ENCODE data around the gene LRP1-AS.

LRP1-AS gene

DNA sequence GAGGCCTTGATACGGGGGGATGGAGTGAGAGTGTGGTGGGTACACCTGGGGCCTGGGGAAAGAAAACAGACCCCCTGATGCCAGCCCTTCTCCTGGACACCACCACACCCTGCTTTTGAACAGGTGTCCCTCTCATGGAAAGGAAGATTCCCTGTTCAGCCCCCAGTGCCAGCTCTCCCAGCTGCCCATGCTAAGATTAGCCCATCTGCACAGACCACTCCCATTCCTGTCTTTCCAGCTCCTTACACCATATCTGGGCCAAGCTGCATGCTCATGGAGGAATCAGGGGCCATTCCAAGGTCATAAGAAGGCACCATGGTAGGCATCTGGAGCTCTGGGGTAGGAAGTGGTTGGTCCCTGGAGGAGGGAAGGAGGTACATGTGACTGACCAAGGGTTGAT is 48.9 kb downstream of the LRP1-AS start:
- TF ChIP-seq, protein P1, sequence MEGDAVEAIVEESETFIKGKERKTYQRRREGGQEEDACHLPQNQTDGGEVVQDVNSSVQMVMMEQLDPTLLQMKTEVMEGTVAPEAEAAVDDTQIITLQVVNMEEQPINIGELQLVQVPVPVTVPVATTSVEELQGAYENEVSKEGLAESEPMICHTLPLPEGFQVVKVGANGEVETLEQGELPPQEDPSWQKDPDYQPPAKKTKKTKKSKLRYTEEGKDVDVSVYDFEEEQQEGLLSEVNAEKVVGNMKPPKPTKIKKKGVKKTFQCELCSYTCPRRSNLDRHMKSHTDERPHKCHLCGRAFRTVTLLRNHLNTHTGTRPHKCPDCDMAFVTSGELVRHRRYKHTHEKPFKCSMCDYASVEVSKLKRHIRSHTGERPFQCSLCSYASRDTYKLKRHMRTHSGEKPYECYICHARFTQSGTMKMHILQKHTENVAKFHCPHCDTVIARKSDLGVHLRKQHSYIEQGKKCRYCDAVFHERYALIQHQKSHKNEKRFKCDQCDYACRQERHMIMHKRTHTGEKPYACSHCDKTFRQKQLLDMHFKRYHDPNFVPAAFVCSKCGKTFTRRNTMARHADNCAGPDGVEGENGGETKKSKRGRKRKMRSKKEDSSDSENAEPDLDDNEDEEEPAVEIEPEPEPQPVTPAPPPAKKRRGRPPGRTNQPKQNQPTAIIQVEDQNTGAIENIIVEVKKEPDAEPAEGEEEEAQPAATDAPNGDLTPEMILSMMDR (IDR thresholded peaks at IDR 0.05; ENCODE audit: borderline replicate concordance, control extremely low read depth, extremely low read depth, insufficient read depth, missing control alignments), result no peak
- DNase-seq (ENCODE audit: low spot score), result no peak
- in situ Hi-C loops (cut with MboI; ENCODE audit: low sequenced_read_pairs, unreplicated experiment), result no loop called here

DNA sequence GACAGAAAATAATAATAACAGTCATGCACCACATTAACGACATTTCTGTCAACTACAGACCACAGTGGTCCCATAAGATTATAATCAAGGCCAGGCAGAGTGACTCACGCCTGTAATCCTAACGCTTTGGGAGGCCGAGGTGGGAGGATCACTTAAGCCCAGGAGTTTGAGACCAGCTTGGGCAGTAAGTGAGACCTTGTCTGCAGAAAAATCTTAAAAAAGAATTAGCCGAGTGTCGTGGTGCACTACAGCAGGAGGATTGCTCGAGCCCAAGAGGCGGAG is 49.9 kb downstream of the LRP1-AS start:
- TF ChIP-seq, protein P1 (IDR thresholded peaks at IDR 0.05; ENCODE audit: borderline replicate concordance, control extremely low read depth, extremely low read depth, insufficient read depth, missing control alignments), result no peak
- in situ Hi-C loops (cut with MboI; ENCODE audit: low sequenced_read_pairs, unreplicated experiment), result no loop called here
- DNase-seq (ENCODE audit: low spot score), result no peak

DNA sequence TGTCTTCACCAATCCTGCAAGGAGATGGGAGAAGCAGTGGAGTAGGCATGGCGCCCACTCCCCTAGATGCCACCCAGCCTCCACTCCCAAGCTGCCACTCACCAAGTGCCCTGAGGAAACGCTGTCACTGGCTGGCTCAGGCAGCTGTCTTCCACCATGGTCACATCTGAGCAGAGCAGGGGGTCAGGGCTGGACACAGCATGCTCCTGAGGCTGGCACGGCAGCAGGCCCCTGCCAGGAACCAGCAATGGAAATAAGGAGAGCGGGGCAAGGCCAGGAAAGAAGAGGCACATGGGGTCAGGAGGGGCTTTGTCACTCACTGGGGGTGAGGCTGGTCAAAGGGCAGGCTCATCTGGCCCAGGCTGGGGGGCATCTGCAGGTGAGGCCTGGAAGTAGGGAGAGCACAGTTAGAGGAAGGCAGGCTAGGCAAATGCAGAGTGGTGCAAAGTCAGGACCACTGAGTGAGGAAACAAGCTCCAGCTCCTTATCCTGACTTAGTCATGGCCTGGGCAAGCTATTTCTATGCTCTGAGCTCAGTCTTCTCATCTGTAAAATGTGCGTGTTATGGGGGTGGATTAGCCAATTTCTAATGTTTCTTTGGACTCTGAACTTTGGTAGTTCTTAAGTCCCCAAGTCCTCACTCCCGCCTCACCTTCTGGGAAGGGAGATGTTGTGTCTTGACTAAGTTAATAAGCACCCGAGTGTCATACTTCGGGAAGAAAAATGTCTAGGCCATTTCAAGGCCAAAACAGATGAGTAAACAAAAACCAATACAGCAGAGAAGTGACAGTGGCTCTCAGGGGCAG is 50.5 kb downstream of the LRP1-AS start:
- in situ Hi-C loops (cut with MboI; ENCODE audit: low sequenced_read_pairs, unreplicated experiment), result no loop called here
- peak; percentile 15 for DNase-seq (ENCODE audit: low spot score)
- TF ChIP-seq, protein P1 (IDR thresholded peaks at IDR 0.05; ENCODE audit: borderline replicate concordance, control extremely low read depth, extremely low read depth, insufficient read depth, missing control alignments), result no peak

- TF ChIP-seq, protein P1 (IDR thresholded peaks at IDR 0.05; ENCODE audit: borderline replicate concordance, control extremely low read depth, extremely low read depth, insufficient read depth, missing control alignments), result no peak
- in situ Hi-C loops (cut with MboI; ENCODE audit: low sequenced_read_pairs, unreplicated experiment), result no loop called here
- DNase-seq (ENCODE audit: low spot score), result peak; percentile 19
Observed at GRCh38 chr12:57096099-57096572, 51.3 kb downstream of the LRP1-AS start.

- in situ Hi-C loops (cut with MboI; ENCODE audit: low sequenced_read_pairs, unreplicated experiment), result no loop called here
- peak; percentile 15 for DNase-seq (ENCODE audit: low spot score)
- TF ChIP-seq, protein P1 (IDR thresholded peaks at IDR 0.05; ENCODE audit: borderline replicate concordance, control extremely low read depth, extremely low read depth, insufficient read depth, missing control alignments), result no peak
Observed at GRCh38 chr12:57095440-57095839, 52.0 kb downstream of the LRP1-AS start.

All from GM13976 (cell line).